Breast epithelium (tissue), 4 donors: ENCODE measurements around the gene TNNI3. TPM values are rescaled to one million over a fixed set of nuclear protein-coding genes. Genes with fewer than 3 reads are reported as not detected.

Experiments
- DNase-seq, 2 donors: peaks; one replicate each; pipeline ENCODE4 v3.0.0-alpha.2; 2019; ENCODE audit warnings: low spot score in 2 of 2
- H3K27ac ChIP-seq, 2 donors: fragments of 200-600 bp; sonication (generic) in 1 of 2; one replicate each; pipeline ENCODE4 v1.5.1; 2016 to 2019; ENCODE audit warnings: mild to moderate bottlenecking in 1 of 2
- H3K27me3 ChIP-seq, 2 donors: fragments of 200-600 bp; sonication (generic) in 1 of 2; one replicate each; pipeline versions ENCODE4 v1.5.1 to v1.6.0; 2017 to 2019; ENCODE audit warnings: control low read depth in 1 of 2, mild to moderate bottlenecking in 1 of 2
- H3K36me3 ChIP-seq: fragments of 200-600 bp; one replicate; pipeline ENCODE4 v1.5.1; 2019
- H3K4me1 ChIP-seq, 2 donors: fragments of 200-600 bp; sonication (generic); one replicate each; pipeline ENCODE4 v1.5.1; 2016 to 2019; ENCODE audit warnings: control low read depth in 1 of 2
- H3K4me3 ChIP-seq, 3 donors: fragments of 200-600 bp; sonication (generic); 1 replicate in 2 of 3; 2 replicates in 1 of 3; pipeline ENCODE4 v1.5.1; 2016 to 2019; ENCODE audit warnings: mild to moderate bottlenecking in 3 of 3, moderate library complexity in 2 of 3
- H3K9me3 ChIP-seq, 2 donors: fragments of 200-600 bp; sonication (generic) in 1 of 2; one replicate each; pipeline ENCODE4 v1.5.1; 2016 to 2019; ENCODE audit warnings: control low read depth in 1 of 2
- CTCF ChIP-seq, 3 donors: fragments of 450-650 bp; IDR thresholded peaks; one replicate each; pipeline ENCODE4 v1.5.1; 2016 to 2017; ENCODE audit warnings: antibody characterized with exemption in 3 of 3, mild to moderate bottlenecking in 3 of 3, moderate library complexity in 3 of 3
- POLR2A ChIP-seq: fragments of 450-650 bp; IDR thresholded peaks from one replicate; pipeline ENCODE4 v1.6.1; 2016; ENCODE audit warnings: antibody characterized with exemption, mild to moderate bottlenecking, moderate library complexity
- POLR2AphosphoS5 ChIP-seq, 3 donors: sonication (generic); formaldehyde crosslinking; IDR thresholded peaks; one replicate each; pipeline ENCODE4 v1.6.1; 2017; ENCODE audit warnings: antibody characterized with exemption in 3 of 3
- intact Hi-C: fragments of 100-400 bp; cut with DNase I; formaldehyde crosslinking; loops from one replicate; pipeline ENCODE4 v1.15.1; 2023; ENCODE audit warnings: low total_unique reads
- total RNA-seq, 3 donors: library from RNA; depleted of rRNA; stranded (reverse); fragments of >200 nt; gene quantifications; one replicate each; pipeline ENCODE4 v1.1.0, GENCODE V29; 2016

Gene TNNI3
- total RNA-seq, 3 donors from 2014 or later: 2.6 TPM; not detected in 2

- DNase-seq: no peak
- TF ChIP-seq POLR2A: no peak
- TF ChIP-seq POLR2AphosphoS5 (IDR thresholded peaks at IDR 0.05): no peak
- no peak for TF ChIP-seq CTCF (IDR thresholded peaks at IDR 0.05)
- Histone ChIP-seq H3K4me3 (no peak overlapping the region), H3K9me3 (no peaks in the 10 kb centered on the region), H3K27me3 (peaks cover 0 to 43% of the 10 kb centered on the region in 2 donors), H3K4me1 (no peaks in the 10 kb centered on the region), H3K27ac (no peak overlapping the region), H3K36me3 (no peaks in the 10 kb centered on the region)
- intact Hi-C loops: no loop called here
These were observed 22.8 kb downstream of the TNNI3 start for GRCh38 chr19:55134736-55135135.

GRCh38 chr19:55133639-55134444 is 23.7 kb downstream of the TNNI3 start:
- Histone ChIP-seq H3K36me3 (no peaks in the 10 kb centered on the region), H3K9me3 (no peaks in the 10 kb centered on the region), H3K4me3 (no peak overlapping the region), H3K27me3 (peaks cover 0 to 46% of the 10 kb centered on the region in 2 donors), H3K27ac (no peak overlapping the region), H3K4me1 (no peaks in the 10 kb centered on the region)
- TF ChIP-seq POLR2AphosphoS5 (IDR thresholded peaks at IDR 0.05) (no peak), POLR2A (no peak), CTCF (IDR thresholded peaks at IDR 0.05) (no peak)
- intact Hi-C loops: no loop called here
- no peak for DNase-seq

GRCh38 chr19:55132453-55133129 is 24.9 kb downstream of the TNNI3 start:
- intact Hi-C loops: no loop called here
- Histone ChIP-seq H3K4me1 (no peaks in the 10 kb centered on the region), H3K36me3 (no peaks in the 10 kb centered on the region), H3K9me3 (no peaks in the 10 kb centered on the region), H3K4me3 (no peak overlapping the region), H3K27ac (no peak overlapping the region), H3K27me3 (peaks cover 0 to 46% of the 10 kb centered on the region in 2 donors)
- no peak for DNase-seq
- TF ChIP-seq POLR2AphosphoS5 (IDR thresholded peaks at IDR 0.05): no peak
- TF ChIP-seq POLR2A: no peak
- TF ChIP-seq CTCF (IDR thresholded peaks at IDR 0.05): no peak

GRCh38 chr19:55131421-55131820 is 26.1 kb downstream of the TNNI3 start:
- peaks cover 0 to 37% of the 10 kb centered on the region in 2 donors for H3K27me3 ChIP-seq
- intact Hi-C loops: no loop called here
- no peaks in the 10 kb centered on the region for H3K36me3 ChIP-seq
- no peak overlapping the region for H3K27ac ChIP-seq
- no peak for DNase-seq
- TF ChIP-seq POLR2AphosphoS5 (IDR thresholded peaks at IDR 0.05) (no peak), POLR2A (no peak), CTCF (IDR thresholded peaks at IDR 0.05) (no peak)
- H3K4me3 ChIP-seq: no peak overlapping the region
- H3K4me1 ChIP-seq: no peaks in the 10 kb centered on the region
- H3K9me3 ChIP-seq: no peaks in the 10 kb centered on the region

GRCh38 chr19:55119053-55119452 is 38.5 kb downstream of the TNNI3 start:
- peak overlapping the region in 1 of 2 donors; percentile 96 for H3K27ac ChIP-seq
- H3K36me3 ChIP-seq: no peaks in the 10 kb centered on the region
- peaks cover 0 to 18% of the 10 kb centered on the region in 2 donors for H3K4me1 ChIP-seq
- H3K4me3 ChIP-seq: no peak overlapping the region
- no peak for DNase-seq
- TF ChIP-seq POLR2AphosphoS5 (IDR thresholded peaks at IDR 0.05) (no peak), POLR2A (no peak), CTCF (IDR thresholded peaks at IDR 0.05) (no peak)
- intact Hi-C loops: no loop called here
- no peaks in the 10 kb centered on the region for H3K27me3 ChIP-seq
- no peaks in the 10 kb centered on the region for H3K9me3 ChIP-seq
